Sigmoid colon (tissue), 4 donors: Measurements from ENCODE around the gene PTPN9.
"Not testable (repeated sequence)": the region's sequence is repeated elsewhere in the genome, so short reads cannot be mapped to it uniquely, and the experiment has no call there.

Experiments used
- POLR2A ChIP-seq, 2 donors: fragments of 450-650 bp; IDR thresholded peaks; one replicate each; pipeline ENCODE4 v1.6.1; 2016; ENCODE audit warnings: antibody characterized with exemption in 2 of 2, mild to moderate bottlenecking in 2 of 2, moderate library complexity in 2 of 2
- POLR2AphosphoS5 ChIP-seq, 4 donors: sonication (generic); formaldehyde crosslinking; IDR thresholded peaks; one replicate each; pipeline ENCODE4 v1.6.1; 2017; ENCODE audit warnings: antibody characterized with exemption in 4 of 4
- TF ChIP-seq, protein P1 (sequence below), 4 experiments: fragments of 450-650 bp in 3 of 4; fragments of 200-600 bp in 1 of 4; IDR thresholded peaks; one replicate each; pipeline ENCODE4 v1.5.1; 2016 to 2019; ENCODE audit warnings: antibody characterized with exemption in 4 of 4, mild to moderate bottlenecking in 3 of 4, moderate library complexity in 2 of 4

DNA sequence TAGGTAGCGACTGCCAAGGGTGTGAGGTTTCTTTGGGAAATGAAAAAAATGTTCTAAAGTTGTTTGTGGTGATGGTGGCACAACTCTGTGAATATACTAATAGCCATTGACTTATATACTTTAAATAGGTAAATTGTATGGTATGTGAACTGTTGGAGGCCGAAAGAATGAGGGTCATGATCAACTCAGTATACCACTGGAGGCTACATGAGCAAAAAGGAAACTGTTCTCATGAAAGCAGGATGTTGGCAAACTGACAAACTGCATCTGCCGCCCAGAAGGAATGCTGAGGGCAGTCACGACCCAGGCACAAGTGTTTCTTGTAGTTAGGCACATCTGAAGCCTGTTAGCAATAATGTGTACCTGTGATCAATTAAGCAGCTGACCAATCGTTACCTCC, 95.6 kb downstream of the PTPN9 start:
- TF ChIP-seq, protein P1, sequence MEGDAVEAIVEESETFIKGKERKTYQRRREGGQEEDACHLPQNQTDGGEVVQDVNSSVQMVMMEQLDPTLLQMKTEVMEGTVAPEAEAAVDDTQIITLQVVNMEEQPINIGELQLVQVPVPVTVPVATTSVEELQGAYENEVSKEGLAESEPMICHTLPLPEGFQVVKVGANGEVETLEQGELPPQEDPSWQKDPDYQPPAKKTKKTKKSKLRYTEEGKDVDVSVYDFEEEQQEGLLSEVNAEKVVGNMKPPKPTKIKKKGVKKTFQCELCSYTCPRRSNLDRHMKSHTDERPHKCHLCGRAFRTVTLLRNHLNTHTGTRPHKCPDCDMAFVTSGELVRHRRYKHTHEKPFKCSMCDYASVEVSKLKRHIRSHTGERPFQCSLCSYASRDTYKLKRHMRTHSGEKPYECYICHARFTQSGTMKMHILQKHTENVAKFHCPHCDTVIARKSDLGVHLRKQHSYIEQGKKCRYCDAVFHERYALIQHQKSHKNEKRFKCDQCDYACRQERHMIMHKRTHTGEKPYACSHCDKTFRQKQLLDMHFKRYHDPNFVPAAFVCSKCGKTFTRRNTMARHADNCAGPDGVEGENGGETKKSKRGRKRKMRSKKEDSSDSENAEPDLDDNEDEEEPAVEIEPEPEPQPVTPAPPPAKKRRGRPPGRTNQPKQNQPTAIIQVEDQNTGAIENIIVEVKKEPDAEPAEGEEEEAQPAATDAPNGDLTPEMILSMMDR (IDR thresholded peaks at IDR 0.05), result not testable (repeated sequence)
- TF ChIP-seq POLR2A, POLR2AphosphoS5 (IDR thresholded peaks at IDR 0.05): not testable (repeated sequence)
